Muscle of back (tissue), 13 donors: ENCODE data around the gene NEK6. TPM values are rescaled to one million over a fixed set of nuclear protein-coding genes. Genes with fewer than 3 reads are reported as not detected.

Experiments
- DNase-seq, 3 donors: peaks; one replicate each; pipeline versions ENCODE4 v3.0.0 to v3.0.0-alpha.2; 2013
- long read RNA-seq, 9 donors: transcript quantifications; one replicate each; lab custom pipeline, GENCODE V29; 2026
- polyA plus RNA-seq, 10 donors: library from polyadenylated mRNA; unstranded; fragments of 120-200 nt; gene quantifications; one replicate each; pipeline ENCODE4 v1.2.1, GENCODE V29; 2013; ENCODE audit not compliant: insufficient read length in 10 of 10

NEK6 gene
- polyA plus RNA-seq = 10 to 100 TPM; 35.0 to 48.2 (median 39.1) TPM
- long read RNA-seq, donor 1, transcript NEK6-201 (10 exons, 3,447 nt) = major isoform, 12 of 15 reads
- long read RNA-seq, donor 1, partial matches to known transcripts = 0 of 15 reads
- long read RNA-seq, donor 1, other reads (novel, unspliced or antisense) = 0 of 15 reads
- long read RNA-seq, donor 2, transcript NEK6-201 (10 exons, 3,447 nt) = major isoform, 12 of 15 reads
- long read RNA-seq, donor 2, partial matches to known transcripts = 0 of 15 reads
- long read RNA-seq, donor 2, other reads (novel, unspliced or antisense) = 0 of 15 reads
- long read RNA-seq, donor 3 = 0 reads
- long read RNA-seq, donor 4, transcript NEK6-201 (10 exons, 3,447 nt) = major isoform, 6 of 311 reads
- long read RNA-seq, donor 4, partial matches to known transcripts = 167 of 311 reads
- long read RNA-seq, donor 4, other reads (novel, unspliced or antisense) = 137 of 311 reads
- long read RNA-seq, donor 5, transcript NEK6-201 (10 exons, 3,447 nt) = major isoform, 10 of 210 reads
- long read RNA-seq, donor 5, partial matches to known transcripts = 91 of 210 reads
- long read RNA-seq, donor 5, other reads (novel, unspliced or antisense) = 105 of 210 reads
- long read RNA-seq, donor 6, transcript NEK6-201 (10 exons, 3,447 nt) = major isoform, 11 of 322 reads
- long read RNA-seq, donor 6, partial matches to known transcripts = 152 of 322 reads
- long read RNA-seq, donor 6, other reads (novel, unspliced or antisense) = 155 of 322 reads
- long read RNA-seq, donor 7, transcript NEK6-201 (10 exons, 3,447 nt) = major isoform, 10 of 11 reads
- long read RNA-seq, donor 7, partial matches to known transcripts = 0 of 11 reads
- long read RNA-seq, donor 7, other reads (novel, unspliced or antisense) = 0 of 11 reads
- long read RNA-seq, donor 8, transcript NEK6-201 (10 exons, 3,447 nt) = major isoform, 6 of 9 reads
- long read RNA-seq, donor 8, partial matches to known transcripts = 0 of 9 reads
- long read RNA-seq, donor 8, other reads (novel, unspliced or antisense) = 0 of 9 reads
- long read RNA-seq, donor 9, partial matches to known transcripts = 0 of 1 reads
- long read RNA-seq, donor 9, other reads (novel, unspliced or antisense) = 0 of 1 reads

DNA sequence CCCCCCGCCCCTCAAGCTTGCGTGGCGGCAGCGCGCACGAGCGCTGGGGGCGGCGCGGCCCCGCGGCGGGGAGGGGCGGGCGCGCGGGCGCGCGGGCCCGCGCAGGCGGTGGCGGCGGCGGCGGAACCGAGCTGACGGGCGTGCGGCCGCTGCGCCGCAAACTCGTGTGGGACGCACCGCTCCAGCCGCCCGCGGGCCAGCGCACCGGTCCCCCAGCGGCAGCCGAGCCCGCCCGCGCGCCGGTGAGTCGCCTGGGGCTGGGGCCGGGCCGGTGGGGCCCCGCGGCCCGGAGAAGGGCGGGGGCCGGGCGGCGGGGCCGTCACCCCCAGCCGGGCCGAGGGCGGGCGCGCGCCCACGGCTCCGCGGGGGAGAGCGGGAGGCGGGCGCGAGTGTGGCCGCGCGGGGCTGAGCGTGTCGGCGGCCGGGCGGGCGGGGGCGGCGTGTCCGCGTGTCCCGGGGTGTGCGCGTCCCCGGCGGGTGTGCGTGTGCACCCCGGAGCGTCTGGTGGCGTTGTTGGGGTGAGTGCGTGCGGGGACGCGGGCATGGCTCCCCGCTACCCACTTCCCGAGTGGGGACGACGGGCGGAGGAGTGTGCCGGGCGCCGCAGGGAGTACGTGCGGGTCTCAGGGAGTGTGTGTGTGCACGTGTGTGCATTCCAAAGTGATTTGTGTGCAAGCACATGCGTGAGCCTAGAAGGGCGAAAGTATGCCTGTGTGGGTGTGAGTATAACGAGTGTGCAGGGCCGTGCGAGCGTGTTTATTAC, at the start of gene NEK6:
NEK6 (plus strand) TSS at position 106 of the 763 bp plus-strand sequence. CDS start 44,016 bp downstream, outside the sequence.
- no peak for DNase-seq

DNA sequence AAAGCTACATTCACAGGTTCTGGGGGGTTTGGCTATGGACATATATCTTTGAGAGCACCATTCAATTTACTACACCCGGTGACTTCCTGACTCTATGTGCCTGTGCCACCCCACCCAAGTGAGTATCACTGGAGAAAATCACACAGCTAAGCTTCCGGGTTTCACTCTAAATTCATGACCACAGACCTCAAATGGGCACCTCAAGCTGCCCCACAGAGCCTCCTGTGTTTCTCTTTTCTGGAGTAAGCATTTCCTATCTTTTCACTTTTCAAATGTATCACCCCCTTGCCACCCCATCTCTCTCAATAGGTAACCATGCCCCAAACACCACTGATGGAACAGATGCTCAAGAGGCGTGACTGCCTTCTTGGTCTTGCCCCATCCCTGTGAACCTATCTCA, 49.2 kb upstream of the NEK6 start:
- DNase-seq = no peak

DNA sequence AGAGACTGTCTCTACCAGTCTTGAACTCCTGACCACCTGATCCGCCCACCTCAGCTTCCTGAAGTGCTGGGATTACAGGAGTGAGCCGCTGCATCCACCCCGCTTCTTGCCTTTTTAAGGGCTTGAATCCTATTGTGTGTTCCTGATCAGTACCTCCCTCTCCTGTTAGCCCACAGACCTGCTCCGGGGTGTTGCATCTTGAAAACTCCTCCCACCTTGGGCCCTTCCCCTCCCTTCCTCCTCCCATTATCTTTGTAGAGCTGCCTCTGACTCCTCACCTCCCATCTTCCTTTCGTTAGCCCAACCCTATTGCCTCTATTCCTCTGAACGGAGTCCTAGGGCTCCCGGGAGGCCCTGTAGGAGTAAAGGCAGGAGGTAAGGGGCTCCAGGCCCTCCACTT, 48.5 kb upstream of the NEK6 start:
- no peak for DNase-seq

DNA sequence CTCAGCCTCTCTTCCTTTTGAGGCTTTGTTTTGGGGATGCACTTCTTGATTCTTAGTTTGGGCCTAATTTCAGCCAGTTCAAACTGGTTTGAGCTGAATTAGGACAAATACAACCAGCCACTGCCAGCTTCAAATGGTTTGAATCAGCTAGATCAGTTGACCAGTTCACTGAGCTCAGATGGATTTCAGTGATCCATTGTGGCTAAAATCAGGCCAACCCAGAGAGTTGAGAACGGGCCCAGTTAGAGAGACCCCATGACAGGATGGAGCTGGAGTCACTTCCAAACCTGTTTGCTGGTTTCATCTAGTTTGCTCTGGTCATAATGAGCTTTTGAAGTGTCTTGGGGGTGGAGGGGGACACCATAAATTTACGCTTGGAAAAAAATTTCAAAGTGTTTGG, 48.0 kb upstream of the NEK6 start:
- no peak for DNase-seq

DNA sequence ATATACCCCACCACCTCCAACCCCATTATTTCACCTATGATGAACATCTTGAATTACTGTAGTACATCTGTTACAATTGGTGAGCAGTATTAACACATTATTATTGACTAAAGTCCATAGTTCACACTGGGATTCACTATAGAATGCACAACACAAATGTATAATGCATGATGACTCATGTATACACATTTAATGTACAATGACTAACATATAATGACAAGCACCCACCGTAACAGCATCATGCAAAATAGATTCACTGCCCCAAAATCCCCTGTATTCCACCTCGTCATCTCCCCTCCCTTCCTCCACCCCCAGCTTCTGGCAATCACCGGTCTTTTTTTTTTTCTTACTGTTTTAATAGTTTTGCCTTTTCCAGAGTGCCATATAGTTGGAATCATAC, 47.1 kb upstream of the NEK6 start:
- DNase-seq = no peak

DNA sequence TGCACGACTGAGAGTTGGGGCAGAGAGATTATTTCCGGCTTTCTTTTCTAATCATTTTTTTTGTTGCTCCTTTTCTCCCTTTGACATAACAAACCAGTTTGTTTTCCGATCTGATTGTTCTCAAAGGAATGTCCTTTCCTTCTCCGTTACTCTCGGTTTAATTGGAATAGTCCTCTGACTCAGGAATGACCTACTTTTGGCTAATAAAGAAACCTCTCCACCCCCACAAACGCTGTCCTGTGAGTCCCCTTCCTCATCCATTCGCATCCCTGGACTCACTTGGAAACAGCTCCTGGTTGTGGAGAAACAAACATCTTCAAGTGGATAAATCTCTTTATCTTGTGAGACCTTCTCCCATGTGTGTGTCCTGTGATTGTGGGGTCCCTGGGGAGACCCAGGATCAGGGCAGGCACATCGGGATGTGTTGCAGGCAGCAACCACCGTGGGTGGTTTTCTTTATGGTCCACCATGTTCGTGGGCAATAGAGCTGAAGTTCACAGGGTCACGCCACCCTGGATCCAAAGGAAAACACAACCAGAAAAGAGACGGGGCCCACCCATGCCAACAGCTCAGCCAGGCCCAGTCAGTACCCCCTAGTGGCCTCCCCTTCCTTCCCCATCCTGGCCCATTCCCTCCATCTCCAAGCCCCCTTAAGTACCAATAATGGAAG, 45.2 kb upstream of the NEK6 start:
- DNase-seq = peak in 1 of 3 donors; percentile 31

DNA sequence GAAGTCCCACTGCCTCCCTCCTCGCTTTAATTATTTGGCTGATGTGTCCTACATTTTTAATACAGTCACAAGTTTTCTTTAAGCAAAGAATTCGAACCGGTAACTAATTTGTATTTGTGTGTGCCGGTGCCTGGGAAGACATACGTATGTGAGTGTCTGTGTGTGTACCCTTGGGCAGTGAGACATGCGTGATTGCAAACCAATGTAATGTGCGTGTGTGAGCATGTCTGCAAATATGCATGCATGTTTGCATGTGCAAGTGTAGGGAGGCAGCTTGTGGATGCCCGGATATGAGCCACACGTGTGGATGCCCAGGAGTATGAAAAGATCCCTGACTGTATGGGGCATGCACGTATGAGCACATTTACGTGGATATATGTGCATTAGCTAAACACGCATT, 44.4 kb upstream of the NEK6 start:
- DNase-seq = no peak

DNA sequence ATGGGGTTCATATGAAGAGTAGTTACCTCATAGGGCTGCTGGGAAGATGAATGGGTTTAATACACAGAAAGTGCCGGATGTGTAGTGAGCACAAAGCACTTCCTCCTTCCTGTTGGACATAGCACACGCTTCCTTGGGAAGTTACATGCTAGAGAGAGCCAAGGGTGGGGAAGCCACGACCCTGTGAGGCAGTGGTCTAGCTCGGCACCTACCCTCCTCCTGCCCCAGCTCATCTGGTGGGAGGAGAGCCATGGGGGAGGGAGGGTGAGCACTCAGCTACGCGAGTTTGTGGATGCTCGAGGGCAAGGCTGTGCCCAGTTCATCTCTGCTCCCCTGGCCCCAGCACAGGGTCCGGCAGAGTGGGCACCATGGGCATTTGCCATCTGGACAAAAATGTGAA, 43.6 kb upstream of the NEK6 start:
- no peak for DNase-seq

DNA sequence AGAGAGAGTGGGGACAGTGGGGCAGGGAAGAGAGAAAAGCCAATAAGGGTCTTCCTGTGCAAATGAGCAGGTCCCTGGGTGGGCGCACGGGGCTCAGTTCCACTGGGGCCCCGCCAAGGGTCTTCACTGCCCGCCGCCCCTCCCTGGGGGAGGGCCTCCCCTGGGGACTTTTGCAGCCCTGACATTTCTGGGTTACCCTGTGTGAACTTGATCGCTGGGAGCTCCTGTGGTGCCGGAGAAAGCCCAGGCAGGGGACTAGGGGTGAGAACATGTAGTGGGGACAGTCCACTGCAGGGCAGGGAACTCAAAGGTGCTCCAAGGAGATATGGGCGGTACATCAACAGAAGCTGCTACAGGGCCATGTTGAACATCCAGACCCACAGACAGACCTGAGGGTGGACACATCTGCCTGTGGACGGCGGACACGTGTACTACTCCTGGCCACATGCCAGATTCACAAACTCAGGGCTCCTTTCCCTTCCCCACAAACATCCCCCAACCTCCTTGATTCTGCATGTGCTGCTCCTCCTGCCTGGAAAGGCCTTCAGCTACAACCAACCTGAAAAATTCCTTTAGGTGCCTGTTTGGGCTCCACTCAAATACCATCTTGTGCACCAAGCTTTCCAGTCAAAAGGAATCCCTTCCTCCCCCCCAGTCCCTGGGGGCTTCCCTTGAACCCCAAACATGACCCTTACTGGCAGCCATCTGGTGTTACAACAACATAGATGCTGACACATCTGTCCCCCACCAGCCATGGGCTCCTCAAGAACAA, 43.0 kb upstream of the NEK6 start:
- no peak for DNase-seq

DNA sequence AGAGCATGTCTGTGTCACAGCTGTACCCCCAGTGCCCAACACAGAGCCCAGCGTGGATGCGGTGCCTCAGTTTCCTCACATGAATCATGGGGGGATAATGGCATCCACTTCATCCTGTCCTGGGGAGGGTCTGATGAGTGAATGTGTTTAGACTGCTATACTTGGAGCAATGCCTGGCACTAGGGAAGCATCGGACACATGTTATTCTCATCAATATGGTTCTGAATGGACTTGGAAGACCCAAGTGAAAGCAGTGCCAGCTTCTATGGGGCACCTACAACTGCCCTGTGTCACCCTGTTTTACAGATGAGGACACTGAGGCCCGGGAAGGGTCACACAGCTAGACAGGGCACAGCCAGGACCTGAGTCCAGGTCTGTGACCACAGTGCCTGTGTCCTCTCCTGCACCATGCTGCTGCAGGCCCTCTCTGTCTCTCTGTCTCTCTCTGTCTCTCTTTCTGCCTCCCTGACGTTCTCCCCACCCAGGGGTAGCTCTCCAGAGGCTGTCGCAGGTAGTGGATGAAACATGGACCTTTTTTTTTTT, 42.3 kb upstream of the NEK6 start:
- DNase-seq = no peak

DNA sequence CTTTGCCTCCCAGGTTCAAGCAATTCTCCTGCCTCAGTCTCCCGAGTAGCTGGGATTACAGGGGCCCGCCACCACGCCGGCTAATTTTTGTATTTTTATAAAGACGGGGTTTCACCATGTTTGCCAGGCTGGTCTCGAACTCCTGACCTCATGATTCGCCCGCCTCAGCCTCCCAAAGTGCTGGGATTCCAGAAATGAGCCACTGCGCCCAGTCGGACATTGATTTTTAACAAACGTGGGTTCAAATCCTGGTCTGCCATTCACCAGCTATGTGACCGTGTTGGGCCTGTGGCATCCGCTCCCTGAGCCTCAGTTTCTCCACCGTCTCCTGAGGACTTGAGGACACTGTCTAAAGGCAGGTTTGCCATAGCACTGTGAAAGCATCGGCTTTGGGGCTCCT, 41.8 kb upstream of the NEK6 start:
- no peak for DNase-seq

DNA sequence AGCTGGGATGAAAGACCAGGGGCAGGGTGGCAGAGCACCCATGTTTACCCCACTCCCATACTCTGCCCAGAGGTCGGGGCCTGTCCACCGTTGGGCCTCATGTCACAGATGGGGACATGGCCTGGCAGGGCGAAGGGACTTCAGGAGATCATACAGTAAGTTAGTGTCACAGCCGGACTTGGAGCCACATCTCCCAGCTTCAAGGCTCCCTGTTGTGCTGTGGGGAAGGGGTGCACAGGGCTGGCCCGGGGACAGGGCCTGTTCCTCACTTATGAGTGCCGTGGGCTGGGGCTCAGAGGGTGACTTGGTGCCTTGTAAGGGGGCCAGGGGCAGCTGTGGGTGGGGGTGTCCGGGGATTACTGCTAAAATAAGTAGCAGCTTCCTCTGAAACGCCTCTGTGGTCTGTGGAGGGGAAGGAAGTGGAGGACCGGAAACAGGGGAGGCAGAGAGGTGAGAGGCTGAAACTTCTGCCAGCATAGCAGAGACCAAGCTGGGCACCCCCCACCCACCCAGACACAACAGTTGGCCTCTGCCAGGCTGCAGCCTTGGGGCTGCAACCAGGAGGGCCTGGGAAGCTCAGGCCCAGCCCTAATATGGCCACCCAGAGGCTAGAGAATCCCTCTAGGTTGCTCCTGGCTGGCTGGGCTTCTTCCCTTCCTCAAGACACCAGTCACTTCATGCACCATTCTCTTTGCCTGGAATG, 41.1 kb upstream of the NEK6 start:
- peak in 1 of 3 donors; percentile 18 for DNase-seq

DNA sequence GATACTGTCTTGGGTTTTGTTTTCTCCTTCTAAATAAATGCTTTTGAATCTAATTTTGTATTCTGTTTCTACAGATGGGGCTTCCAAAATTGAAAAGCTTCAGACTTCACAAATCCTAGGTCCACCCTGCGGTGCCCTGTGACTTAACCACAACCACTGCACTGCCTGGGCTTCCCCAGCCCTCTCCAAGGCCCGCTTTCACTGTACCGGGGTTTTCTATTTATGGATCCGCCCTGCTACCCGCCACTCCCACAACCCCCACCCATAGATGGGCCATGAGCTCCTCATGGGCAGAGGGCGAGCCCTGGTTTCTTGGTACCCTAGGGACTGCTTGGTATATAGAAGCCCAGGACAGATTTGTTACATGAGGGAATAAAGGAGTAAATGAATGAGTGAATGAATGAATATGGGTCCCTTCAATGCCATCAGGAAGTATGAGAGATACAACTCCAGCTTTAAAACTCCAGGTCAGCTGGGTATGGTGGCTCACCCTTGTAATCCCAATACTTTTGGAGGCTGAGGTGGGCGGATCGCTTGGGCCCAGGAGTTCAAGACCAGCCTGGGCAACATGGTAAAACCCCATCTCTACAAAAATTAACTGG, 39.8 kb upstream of the NEK6 start:
- DNase-seq = no peak

DNA sequence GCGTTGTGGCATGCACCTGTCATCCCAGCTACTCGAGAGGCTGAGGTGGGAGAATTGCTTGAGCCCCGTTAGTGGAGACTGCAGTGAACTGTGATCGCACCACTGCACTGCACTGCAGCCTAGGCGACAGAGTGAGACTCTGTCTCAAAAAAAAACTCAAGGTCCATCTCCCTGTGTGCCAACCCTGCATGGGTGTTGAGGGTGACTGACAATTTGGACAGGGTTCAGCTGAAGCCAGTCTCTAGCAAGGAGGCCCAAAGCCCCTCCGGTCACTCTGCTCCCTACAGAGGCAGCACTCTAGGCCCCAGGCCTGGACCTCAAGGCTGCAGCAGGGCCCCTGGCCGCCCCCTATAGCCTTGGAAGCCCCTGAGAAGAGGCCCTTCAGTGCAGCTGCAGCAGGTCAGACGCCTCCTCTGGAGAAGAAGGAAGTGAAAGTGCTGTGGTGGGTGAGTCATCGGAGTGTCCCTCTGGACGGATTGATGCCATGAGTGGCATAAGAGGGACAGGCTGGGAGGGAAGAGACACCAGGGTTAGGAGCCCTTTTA, 39.2 kb upstream of the NEK6 start:
- DNase-seq = peak in 2 of 3 donors; percentile 31 to 56

DNA sequence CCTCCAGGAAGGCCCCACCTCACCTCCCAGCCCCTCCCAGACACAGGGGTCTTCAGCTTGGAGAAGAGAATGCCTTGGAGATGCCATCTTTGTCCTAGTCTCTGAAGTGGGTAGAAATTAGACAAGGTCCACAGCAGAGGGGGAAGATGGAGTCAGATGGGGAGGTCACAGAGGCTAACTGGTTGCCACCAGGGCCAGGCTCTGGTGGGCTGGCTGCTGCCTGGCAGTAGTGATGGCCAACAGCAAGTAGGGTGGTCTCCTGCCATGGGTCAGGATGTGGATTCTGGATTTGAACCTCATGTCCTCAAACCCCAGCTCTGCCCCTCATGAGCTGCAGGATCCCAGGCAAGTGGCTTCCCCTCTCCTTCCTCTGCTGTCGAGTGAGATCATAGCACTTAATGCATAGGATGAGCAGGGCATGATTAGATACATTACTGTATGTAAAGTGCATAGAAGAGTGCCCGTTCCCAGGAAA, 38.7 kb upstream of the NEK6 start:
- no peak for DNase-seq

DNA sequence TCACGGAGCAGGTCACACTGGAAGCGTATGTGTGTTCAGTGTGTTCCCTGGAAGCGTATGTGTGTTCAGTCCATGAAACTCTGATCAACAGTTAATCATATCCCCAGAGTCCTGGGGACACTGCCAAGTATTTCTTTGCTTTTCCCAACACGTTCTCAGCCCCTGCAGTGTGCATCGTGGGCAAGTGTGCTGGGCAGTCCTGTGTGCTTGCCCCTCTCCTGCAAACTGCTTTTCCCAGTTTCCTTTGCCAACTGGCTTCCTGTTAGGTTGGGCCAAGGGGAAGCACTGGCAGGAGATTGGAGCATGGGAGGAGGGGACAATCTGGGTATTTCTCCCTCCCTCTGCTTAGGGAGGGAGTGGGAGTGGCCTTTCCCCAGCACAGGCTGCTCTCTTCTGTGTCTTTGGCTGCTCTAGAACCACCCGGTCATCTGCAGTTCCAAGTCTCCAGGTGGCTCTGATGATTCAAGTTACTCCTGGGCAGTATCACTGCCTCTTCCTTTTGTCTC, 36.8 kb upstream of the NEK6 start:
- DNase-seq = peak in 2 of 3 donors; percentile 14 to 54

DNA sequence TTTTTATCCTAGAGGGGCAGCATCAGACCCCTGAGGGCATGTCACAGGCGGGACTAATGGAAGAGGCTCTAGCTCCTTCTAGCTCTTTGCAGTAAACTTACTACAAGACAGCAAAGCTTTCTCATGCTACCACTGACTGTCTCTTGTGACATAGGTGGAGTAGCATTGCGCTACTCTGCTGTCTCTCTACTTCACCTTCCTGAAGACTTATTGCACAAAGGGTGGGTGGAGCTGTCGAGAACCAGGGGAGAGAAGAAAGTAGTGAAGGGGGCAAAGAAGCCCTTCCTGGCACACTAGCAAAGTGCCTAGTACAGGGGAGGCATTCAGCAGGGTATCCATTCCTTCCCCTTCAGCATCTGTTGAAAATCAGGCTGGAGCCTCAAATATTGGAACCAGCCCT, 36.1 kb upstream of the NEK6 start:
- no peak for DNase-seq

DNA sequence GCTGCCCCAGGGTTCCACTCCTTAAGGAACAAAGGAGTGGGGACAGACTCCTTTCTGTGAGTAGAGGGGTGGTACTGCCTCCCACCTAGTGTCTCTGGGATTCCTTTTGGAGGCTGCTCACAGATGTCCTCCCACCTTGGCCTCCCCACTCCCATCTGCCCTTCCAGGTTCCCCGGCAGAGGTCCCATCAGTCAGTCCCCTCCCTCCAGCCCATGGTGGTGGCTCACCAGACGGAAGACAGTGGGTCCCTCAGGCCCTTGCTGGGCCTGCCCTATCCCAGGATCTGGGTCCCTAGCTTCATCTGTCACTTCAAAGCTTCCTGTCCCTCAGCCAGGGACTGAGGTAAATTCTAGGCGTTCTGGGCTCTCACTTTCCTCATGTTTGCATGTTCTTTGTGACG, 35.6 kb upstream of the NEK6 start:
- no peak for DNase-seq
